ENCODE measurements around the gene EHF. TPM values are rescaled to one million over a fixed set of nuclear protein-coding genes. Genes with fewer than 3 reads are reported as not detected.

Gene EHF
- total RNA-seq, 1 experiment from 2014 or later, result not detected

DNA sequence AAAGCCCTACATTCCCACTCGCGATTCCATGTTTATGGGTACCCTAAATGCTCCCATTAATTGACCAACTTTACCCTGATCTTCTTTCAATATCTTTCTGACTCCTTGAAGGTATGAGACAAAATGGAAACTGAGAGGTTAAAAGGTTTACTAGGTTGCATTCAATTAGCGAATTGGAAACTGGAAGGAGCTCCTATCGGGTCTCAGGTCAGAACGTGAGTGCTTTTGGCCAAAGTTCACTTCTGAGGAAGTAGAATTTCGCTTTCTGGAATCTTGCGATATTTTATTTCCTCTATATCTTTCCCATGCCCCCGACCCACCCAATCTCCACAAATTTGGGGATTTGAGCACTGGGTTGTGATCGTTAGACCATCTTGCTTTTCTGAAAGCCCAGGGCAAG, 2.6 kb downstream of the EHF start:
- DNase-seq (ENCODE audit: low read depth), result no peak

DNA sequence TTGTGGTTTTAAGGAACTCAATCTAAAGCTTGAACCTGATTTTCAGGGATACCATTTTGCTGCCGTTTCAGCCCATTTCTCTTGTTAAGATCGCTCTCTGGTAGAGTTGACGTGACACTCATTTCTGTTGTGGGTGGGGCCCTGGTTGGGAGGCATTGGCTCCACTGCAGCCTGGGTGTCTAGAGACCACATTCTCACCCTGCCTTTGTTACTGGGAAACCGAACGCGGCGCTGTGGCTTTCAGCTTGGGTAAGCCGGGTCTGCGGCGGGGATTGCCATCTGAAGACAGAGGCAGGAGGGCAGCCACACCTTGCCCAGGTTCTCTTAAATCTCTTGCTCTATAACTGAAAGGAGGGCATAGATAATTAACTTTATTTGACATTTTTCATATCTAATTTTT, 3.2 kb downstream of the EHF start:
- DNase-seq (ENCODE audit: low read depth), result no peak

GRCh38 chr11:34625576-34625975, 4.7 kb downstream of the EHF start:
- DNase-seq (ENCODE audit: low read depth), result no peak

DNA sequence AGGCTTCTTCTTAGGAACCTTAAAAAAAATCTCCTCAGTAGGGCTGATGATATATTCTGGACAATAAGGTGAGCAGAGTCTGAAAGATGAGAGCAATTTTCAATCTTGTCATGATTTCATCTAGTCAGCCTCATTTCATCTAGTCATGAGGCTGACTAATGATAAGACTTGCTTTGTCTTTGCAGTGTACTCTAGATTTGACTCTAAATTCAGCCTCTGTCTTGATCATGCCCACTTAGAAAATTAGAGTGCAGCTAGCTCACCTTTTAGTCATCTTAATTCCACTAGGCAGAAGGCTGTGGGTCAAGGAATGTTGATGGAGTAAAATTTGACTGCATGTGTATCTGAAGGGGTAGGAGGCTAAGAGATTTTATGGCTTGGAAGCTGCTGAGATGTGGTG, 5.5 kb downstream of the EHF start:
- no peak for DNase-seq (ENCODE audit: low read depth)

GRCh38 chr11:34627197-34627596, 6.3 kb downstream of the EHF start:
- DNase-seq (ENCODE audit: low read depth), result no peak

DNA sequence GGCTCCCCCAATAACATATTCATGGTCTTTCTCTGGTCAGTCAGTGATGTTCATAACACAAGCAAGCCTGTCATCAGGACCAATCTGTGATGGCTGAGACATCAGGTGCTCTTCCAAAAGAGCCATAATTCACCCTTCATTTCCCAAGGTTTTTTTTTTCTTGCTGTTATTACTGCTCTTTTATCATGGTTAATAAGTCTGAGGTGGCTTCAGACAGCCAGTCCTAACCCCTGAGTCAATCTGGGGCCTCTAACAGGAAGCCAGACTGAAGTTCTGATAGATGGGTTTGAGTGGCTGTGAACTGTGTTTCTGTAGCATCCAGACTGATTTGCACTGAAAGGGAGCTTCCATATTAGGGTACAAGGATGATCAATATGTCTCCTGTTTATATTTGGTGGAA, 8.8 kb downstream of the EHF start:
- DNase-seq (ENCODE audit: low read depth), result no peak

DNA sequence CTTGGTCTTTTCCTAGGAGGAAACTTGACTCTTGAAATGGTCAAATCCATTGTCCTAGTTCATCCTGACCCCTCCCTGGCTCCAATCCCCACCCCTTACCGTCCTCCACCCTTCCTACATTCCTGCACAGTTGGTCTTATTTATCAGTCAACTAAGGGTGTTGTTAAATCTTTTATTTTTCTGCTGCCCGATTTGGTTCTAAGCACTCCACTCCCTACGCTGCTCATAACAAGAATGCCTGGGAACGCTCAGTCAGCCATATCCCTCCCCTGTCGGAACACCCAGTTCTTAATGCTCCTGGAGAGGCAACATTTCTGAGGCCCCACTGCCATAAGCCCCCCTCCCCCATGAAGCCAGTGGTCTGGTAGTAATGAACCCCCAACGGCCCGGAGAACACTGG, 9.7 kb downstream of the EHF start:
- DNase-seq (ENCODE audit: low read depth), result no peak

GRCh38 chr11:34631297-34631696, 10.4 kb downstream of the EHF start:
- no peak for DNase-seq (ENCODE audit: low read depth)

- no peak for DNase-seq (ENCODE audit: low read depth)
These were observed 10.8 kb downstream of the EHF start for GRCh38 chr11:34631737-34632104.

- DNase-seq (ENCODE audit: low read depth), result peak; percentile 43
These were observed 11.4 kb downstream of the EHF start for GRCh38 chr11:34632105-34632791.

DNA sequence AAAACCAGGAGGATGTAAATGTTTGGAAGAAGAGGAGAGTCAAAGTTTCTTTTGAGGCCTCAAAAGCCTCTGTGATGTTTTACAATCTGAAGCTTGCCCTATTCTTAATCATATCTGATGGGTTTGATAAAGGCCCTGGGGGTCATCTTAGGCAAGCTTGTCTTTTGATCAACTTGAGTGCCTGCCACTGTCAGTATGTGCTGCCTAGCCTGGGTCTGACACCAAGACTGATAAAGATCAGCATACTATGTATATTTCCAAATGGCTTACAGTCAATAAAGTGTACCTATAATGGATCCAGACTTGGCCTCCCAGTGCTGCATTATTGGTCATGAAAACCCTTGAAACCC, 12.7 kb downstream of the EHF start:
- no peak for DNase-seq (ENCODE audit: low read depth)

GRCh38 chr11:34633990-34634693, 13.2 kb downstream of the EHF start:
- no peak for DNase-seq (ENCODE audit: low read depth)

DNA sequence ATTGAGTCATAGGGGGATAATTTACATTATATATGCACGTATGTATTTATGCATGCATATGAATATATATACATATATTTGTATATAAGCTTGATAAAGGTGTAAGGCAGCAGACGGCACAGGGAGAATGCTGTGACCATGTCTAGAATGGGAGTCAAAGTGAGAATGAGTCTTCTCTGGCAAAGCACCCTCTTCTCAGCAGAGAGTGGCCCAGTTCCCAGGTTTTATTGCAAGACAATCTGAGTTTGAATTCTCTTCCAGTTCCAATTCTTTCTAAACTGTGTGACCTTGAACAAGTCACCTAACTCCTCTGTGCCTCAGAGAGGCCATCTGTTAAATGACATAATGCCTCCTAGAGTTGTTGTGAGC, 13.8 kb downstream of the EHF start:
- DNase-seq (ENCODE audit: low read depth), result no peak

- no peak for DNase-seq (ENCODE audit: low read depth)
These were observed 15.2 kb downstream of the EHF start for GRCh38 chr11:34636127-34636526.

DNA sequence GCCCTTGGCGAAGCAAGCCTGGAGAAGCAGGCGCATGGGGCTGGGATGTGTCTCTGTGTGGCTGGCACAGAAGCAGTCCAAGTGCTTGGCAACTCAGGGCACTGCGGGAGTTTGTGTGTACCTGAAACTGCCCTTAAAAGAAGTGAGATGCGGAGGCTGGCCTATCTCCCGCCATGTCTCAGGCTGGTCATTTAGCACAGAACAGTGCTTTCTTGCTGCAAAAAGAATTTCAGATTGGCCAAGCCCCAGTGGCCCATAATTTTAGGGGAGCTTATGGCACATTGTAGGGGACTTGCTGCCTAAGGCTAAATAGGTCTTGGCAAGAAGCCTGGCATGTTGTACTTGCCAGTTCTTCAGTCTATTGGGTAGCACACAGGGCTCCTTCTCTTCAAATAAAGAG, 16.4 kb downstream of the EHF start:
- DNase-seq (ENCODE audit: low read depth), result no peak

GRCh38 chr11:34638897-34639296, 18.0 kb downstream of the EHF start:
- DNase-seq (ENCODE audit: low read depth), result no peak

DNA sequence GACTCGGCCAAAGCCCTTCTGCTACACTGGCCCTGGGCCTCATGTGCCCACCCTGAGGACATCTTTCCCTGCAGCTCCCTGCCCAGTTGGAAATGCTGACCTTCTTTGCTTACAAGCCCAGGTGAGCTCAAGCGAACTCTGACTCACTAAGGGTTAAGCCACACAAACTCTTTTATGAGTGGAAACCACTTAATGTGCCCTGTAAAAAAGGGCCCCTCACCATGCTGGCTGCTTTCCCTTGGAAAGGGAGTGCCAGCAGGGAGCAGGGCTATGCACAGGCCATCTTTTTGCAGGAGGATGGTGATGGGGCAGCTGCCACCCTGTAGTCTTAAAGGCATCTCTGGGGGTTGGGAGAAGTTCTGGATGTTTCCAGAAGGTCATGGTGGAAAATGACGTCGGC, 18.7 kb downstream of the EHF start:
- DNase-seq (ENCODE audit: low read depth), result no peak

GRCh38 chr11:34640050-34640923, 19.4 kb downstream of the EHF start:
- DNase-seq (ENCODE audit: low read depth), result no peak

- DNase-seq (ENCODE audit: low read depth), result no peak
These were observed 20.0 kb downstream of the EHF start for GRCh38 chr11:34640924-34641275.

DNA sequence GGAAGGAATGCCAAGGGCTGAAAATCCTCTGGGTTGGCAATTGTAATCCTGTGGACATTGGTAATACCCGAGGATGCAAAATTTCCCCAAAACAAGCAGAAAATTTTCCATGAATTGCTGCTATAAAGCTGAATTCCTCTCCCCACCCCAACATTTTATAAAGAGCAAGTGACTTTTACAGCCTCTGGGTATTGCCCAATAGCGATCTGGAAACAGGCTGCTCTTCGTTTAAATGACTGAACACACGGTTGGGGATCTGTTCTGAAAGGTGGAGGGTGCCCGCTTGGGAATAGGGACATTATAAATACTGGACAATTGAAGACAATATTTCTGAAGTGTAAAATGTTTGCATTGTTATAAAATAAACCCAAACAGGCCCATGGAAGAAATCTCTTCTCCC, 20.6 kb downstream of the EHF start:
- DNase-seq (ENCODE audit: low read depth), result no peak

DNA sequence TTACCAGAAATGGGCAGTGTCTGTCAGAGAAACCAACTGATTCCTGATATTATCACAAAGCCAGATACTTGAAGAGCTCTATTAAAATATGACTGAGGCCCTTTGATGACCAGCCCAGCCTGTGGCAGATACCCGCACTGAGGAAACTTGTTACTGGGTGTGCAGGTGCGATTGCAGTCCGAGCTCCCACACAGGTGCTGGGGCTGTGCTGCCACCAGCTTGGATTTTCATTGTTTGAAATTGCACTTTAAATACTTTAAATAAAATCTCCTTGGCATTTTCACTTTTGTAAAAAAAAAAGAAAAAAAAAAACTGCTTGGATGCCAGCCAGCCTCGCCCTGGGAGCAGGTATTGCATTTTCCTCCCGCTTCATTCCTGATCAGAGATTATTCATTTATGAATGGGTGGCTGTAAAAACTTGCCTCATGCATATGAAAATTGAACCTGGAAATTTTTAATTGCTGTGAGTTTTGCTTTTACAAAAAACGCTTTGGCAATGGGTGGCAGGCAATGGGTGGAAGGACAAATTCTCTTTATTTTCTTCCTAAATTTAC, 21.2 kb downstream of the EHF start:
- DNase-seq (ENCODE audit: low read depth), result no peak

- no peak for DNase-seq (ENCODE audit: low read depth)
These were observed 22.0 kb downstream of the EHF start for GRCh38 chr11:34642873-34643272.

GRCh38 chr11:34643311-34643710, 22.4 kb downstream of the EHF start:
- DNase-seq (ENCODE audit: low read depth), result no peak
